Mucosa of descending colon (tissue), 3 donors: ENCODE results near the gene THTPA. TPM values are rescaled to one million over a fixed set of nuclear protein-coding genes. Genes with fewer than 3 reads are reported as not detected.
A peak's percentile ranks its signal among the peaks of the same experiment; 100 is the strongest.

Experiments used
- ATAC-seq: fragments of 200-7000 bp; cut with Tn5 transposase; one replicate; pipeline ENCODE4 v1.9.1; 2020; ENCODE audit warnings: mild to moderate bottlenecking, moderate library complexity
- DNase-seq, 3 donors: peaks; one replicate each; pipeline ENCODE4 v3.0.0-alpha.2; 2020
- H3K36me3 ChIP-seq: fragments of 200-600 bp; one replicate; pipeline ENCODE4 v1.8.0; 2021; ENCODE audit warnings: low read depth, mild to moderate bottlenecking
- H3K4me1 ChIP-seq: fragments of 200-600 bp; one replicate; pipeline ENCODE4 v1.8.0; 2021; ENCODE audit warnings: low read depth, mild to moderate bottlenecking
- H3K4me3 ChIP-seq: fragments of 200-600 bp; one replicate; pipeline ENCODE4 v1.8.0; 2021; ENCODE audit warnings: mild to moderate bottlenecking
- H3K9me3 ChIP-seq: fragments of 200-600 bp; one replicate; pipeline ENCODE4 v1.8.0; 2021; ENCODE audit warnings: mild to moderate bottlenecking
- intact Hi-C, 2 donors: fragments of 100-400 bp; cut with DNase I in 1 of 2; cut with micrococcal nuclease in 1 of 2; formaldehyde crosslinking; loops; one replicate each; pipeline versions ENCODE4 v1.11.0 to v1.11.1; 2022; cut with DNase I, micrococcal nuclease
- total RNA-seq, 3 donors: library from RNA; stranded (reverse); fragmentation: NEBNext Ultra II Directional in 2 of 3; extraction: Animal tissue kit (Norgen Biotek cat#: 25700) in 2 of 3; gene quantifications; one replicate each; pipeline versions ENCODE4 v1.2.1 to v1.2.4, GENCODE V29; 2021 to 2023
- TF ChIP-seq, protein P1 (sequence below): fragments of 200-600 bp; IDR thresholded peaks from one replicate; pipeline ENCODE4 v1.8.0; 2022; ENCODE audit warnings: antibody characterized with exemption, mild to moderate bottlenecking
- donor health status: DM: no; HTN: no; CAD: no; lungs with moderate emphysema.
- donor health status: DM: no; HTN: no; CAD: no.
- donor health status: DM: no; HTN: yes; CAD: no.

The THTPA gene
- total RNA-seq, 3 donors from 2014 or later = 16.8 to 17.4 (median 17.4) TPM

DNA sequence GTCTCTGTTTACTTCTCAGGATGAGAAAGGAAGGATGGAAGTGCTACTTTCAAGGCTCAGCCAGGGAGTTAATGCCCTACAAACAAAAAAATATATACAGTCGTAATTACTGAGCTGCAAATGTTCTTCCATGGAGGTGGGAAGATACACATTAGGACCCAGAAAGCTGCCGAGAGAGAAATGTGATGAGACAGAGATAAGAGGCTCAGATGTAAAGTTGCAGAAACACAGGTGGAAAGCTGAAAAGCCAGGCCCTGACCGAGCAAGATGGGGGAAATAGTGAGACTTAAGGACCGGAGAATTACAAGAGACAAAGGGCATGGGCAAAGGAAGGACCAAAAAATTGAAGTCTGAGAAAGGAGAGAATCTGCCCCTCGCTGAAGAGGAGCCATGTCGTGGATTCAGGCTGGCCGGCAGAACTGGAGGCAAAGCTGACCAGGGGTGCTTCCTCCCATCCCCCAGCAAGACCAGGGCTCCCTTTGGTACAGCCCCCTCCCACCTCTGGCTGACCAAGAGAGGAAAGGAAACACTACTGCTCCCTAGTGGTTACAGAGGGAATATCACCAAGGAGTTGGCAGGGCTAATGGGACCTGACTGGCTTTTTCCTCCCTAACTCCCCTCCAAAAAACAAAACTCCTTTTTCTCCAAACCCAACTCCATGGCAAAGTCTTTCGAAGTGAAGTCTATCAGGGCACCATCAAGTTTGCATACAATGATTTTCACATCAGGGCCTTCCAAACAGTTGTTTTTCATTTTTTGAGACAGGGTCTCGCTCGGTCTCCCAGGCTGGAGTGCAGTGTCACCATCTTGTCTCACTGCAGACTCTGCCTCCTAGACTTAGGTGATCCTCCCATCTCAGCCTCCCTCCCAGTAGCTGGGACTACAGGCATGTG lies 16.6 kb upstream of the THTPA start:
- DNase-seq = peak in 1 of 3 donors; percentile 40
- Histone ChIP-seq H3K4me3 (no peak overlapping the region), H3K36me3 (no peaks in the 10 kb centered on the region), H3K4me1 (no peaks in the 10 kb centered on the region), H3K9me3 (no peaks in the 10 kb centered on the region)
- TF ChIP-seq, protein P1, sequence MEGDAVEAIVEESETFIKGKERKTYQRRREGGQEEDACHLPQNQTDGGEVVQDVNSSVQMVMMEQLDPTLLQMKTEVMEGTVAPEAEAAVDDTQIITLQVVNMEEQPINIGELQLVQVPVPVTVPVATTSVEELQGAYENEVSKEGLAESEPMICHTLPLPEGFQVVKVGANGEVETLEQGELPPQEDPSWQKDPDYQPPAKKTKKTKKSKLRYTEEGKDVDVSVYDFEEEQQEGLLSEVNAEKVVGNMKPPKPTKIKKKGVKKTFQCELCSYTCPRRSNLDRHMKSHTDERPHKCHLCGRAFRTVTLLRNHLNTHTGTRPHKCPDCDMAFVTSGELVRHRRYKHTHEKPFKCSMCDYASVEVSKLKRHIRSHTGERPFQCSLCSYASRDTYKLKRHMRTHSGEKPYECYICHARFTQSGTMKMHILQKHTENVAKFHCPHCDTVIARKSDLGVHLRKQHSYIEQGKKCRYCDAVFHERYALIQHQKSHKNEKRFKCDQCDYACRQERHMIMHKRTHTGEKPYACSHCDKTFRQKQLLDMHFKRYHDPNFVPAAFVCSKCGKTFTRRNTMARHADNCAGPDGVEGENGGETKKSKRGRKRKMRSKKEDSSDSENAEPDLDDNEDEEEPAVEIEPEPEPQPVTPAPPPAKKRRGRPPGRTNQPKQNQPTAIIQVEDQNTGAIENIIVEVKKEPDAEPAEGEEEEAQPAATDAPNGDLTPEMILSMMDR = peak; percentile 65
- ATAC-seq = peak; percentile 70
- intact Hi-C loops = loop anchor here in 1 of 2 donors (10.0 kb wide), 1 partner anchor 55 kb away; no protein-coding TSS in a partner anchor

DNA sequence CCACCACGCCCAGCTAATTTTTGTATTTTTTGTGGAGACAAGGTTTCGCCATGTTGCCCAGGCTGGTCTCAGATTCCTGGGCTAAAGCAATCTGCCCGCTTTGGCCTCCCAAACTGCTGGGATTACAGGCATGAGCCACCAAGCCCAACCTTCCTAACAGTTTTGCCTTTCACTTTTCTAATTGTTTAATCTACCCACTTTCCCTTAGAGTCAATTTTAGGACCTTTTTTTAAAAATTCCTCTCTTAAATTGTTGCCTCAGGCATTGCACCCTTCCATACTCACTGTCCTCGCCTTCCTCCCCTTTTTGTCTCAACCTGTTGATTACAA lies 16.0 kb upstream of the THTPA start:
- no peak for DNase-seq
- no peak for ATAC-seq
- no peaks in the 10 kb centered on the region for H3K4me1 ChIP-seq
- TF ChIP-seq, protein P1 = no peak
- no peaks in the 10 kb centered on the region for H3K9me3 ChIP-seq
- H3K4me3 ChIP-seq = no peak overlapping the region
- intact Hi-C loops = no loop called here
- H3K36me3 ChIP-seq = no peaks in the 10 kb centered on the region

DNA sequence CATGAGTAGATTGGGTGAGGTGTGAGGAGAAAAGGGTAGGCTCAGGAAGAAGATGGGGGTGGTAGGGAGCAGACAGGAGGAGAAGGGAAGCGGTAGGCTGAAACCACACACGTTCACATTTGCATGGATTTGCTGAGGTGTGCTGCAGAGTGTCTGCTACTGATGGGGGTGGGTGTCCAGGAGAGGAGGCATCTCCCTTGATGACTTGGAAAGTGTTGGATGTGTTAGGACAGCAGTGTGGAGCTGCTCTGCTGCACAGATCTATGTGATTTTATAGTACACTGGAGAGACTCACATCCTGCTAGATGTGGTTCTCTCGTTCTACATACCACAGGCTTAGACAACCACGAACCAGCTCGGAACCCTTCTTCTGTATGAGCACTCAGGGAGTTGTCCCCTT lies 13.8 kb upstream of the THTPA start:
- Histone ChIP-seq H3K9me3 (no peaks in the 10 kb centered on the region), H3K4me3 (no peak overlapping the region), H3K4me1 (no peaks in the 10 kb centered on the region), H3K36me3 (no peaks in the 10 kb centered on the region)
- TF ChIP-seq, protein P1 = no peak
- intact Hi-C loops = no loop called here
- DNase-seq (no peak), ATAC-seq (no peak)

DNA sequence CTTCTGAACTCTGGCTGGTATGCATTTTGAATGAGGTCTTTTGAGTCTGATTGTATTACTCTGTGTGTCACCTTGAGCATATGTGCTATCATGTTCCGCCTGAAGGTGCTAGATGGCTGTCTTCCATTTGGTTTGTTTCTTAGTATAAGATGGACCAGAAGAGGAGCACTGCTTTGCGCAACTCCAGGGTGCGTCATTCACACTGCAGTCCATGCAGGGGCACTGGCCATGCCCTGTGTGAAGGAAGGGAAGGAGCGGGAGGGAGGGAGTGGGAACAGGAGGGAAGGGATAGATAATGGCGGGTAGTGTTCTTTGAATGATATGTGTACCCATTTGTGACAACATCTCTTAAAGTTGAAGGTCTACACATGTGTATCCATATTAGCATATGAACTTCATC lies 12.7 kb upstream of the THTPA start:
- H3K4me1 ChIP-seq = no peaks in the 10 kb centered on the region
- no peak for ATAC-seq
- no peak for DNase-seq
- no peak overlapping the region for H3K4me3 ChIP-seq
- H3K36me3 ChIP-seq = no peaks in the 10 kb centered on the region
- TF ChIP-seq, protein P1 = no peak
- intact Hi-C loops = no loop called here
- H3K9me3 ChIP-seq = no peaks in the 10 kb centered on the region

DNA sequence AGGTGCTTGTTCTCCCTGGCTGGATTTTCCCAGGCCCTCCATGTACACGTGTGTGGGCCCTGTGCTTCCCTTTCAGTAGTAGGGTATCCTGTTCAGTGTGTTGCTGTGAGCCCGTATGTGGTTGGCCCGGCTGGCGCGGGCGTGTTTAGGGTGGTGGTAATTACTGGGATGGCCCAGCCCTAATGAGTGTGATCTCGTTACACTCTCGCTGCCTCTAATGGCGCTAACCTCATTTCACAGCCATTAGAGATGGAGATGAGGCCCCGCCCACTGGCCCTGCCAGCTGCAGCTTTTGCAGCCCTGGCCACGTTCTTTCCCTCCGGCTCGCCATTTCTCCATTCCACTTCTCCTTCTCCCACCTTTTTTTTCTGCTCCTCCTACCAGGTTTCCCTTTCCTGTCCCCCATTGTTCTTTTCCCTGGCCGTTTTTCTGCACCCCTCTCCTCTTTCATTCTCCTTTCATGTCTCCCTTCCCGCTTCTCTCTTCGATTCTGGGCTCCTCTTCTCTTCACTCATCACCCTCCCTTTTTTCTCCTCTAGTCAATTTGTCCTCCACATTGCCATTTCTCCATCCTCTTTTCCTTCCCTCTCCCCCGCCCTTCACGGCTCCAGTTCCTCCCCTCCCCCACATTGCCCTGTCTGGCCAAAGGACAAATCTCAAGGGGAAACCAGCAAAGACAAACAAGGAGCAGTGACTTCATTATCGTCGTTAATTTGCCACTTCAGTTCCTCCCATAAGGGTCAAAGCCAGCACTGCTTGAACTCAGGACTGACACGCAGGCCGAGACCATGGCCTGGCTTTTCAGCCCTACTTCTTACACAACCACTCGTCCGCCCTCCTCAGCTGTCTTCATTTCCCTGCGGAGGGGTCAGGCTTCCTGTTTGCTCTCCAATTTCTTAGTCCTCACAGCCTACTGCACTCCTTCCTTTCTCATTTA lies 11.3 kb upstream of the THTPA start:
- DNase-seq (peak in 2 of 3 donors; percentile 65 to 69), ATAC-seq (peak; percentile 78)
- TF ChIP-seq, protein P1 = no peak

More for the DNA sequence above, 11.3 kb upstream of the THTPA start:
- no peaks in the 10 kb centered on the region for H3K4me1 ChIP-seq
- H3K4me3 ChIP-seq = no peak overlapping the region
- no peaks in the 10 kb centered on the region for H3K36me3 ChIP-seq
- intact Hi-C loops = no loop called here
- no peaks in the 10 kb centered on the region for H3K9me3 ChIP-seq
